Measurements from ENCODE around the gene DAP3. TPM values are rescaled to one million over a fixed set of nuclear protein-coding genes. Genes with fewer than 3 reads are reported as not detected.

The DAP3 gene
- total RNA-seq: 74.2 and 78.2 TPM in 2 replicates

GRCh38 chr1:155689081-155689607, at the start of gene DAP3:
TSS of gene DAP3 (plus strand) at chr1:155689091. CDS start at chr1:155709780, 20,689 bp downstream.

DNA sequence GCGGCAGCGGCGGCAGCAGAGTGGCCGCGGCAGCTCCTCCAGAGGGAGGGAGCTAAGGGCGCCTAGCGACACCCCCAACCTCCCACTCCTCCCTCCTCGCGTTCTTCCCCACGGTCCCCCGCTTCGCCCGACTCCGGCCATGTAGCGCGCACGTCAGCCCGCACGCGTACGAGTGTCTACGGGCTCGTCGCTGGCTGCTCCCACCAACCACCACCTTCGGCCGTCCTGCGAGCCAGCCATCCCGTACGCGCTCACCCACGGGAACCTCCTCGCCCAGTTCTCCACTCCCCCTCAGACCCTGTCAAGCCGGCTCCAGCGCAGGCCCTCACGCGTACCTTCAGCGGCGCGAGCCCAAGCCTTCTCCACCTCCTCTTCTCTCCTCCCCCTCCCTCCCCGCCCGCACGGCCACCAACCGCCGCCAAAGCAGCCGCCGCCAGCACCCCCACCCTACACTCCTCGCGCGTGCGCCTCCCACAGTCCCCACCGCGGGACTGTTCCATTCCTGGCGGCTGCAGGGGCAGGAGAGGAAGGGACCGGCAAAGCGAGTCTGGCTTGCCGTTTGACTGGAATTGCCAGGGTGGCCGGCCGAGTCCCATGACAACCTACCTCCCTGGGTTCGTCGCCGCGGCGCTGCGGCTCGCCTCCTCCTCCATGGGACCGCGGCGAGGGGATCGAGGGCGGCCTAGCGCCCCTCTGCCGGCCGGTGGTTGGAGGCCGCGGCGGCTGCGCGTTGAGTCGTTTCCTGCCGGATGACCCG, 389 bp upstream of the DAP3 start, which contains the start of gene YY1AP1:
YY1AP1 (minus strand) TSS at position 451 of the 757 bp plus-strand sequence. CDS start 8,338 bp downstream, outside the sequence.

Other genes starting within 250 kb of the DAP3 start
- 37.5 and 40.3 TPM in 2 replicates for gene ASH1L, start 126.3 kb upstream of the DAP3 start, total RNA-seq
- gene MSTO1, start 78.9 kb upstream of the DAP3 start, total RNA-seq: 30.9 and 43.0 TPM in 2 replicates
- gene YY1AP1, start 317 bp upstream of the DAP3 start, total RNA-seq: 50.6 and 83.8 TPM in 2 replicates
- gene GON4L, start 168.1 kb downstream of the DAP3 start, total RNA-seq: 29.0 and 40.9 TPM in 2 replicates
- 20.2 and 25.6 TPM in 2 replicates for gene SYT11, start 170.5 kb downstream of the DAP3 start, total RNA-seq
- gene RIT1, start 222.3 kb downstream of the DAP3 start, total RNA-seq: 16.0 and 16.2 TPM in 2 replicates
- gene KHDC4, start 245.3 kb downstream of the DAP3 start, total RNA-seq: 23.1 and 33.4 TPM in 2 replicates

Data from subcutaneous preadipocyte (primary cell).